ENCODE results near the gene C11orf86. TPM values are rescaled to one million over a fixed set of nuclear protein-coding genes. Genes with fewer than 3 reads are reported as not detected.

The C11orf86 gene
- total and polyA plus RNA-seq, 2 of the 8 experiments (the other 6 are each of a cell fraction or from before 2014, with no cell fraction given): 0.91 to 0.97 TPM

- DNase-seq (ENCODE audit: low read depth in 1 of 2, low spot score in 2 of 2): no peak
- CTCF ChIA-PET (ENCODE audit: partially characterized antibody): interaction anchor here (0.6 to 1.2 kb wide), 3 partner anchors 11 to 127 kb away, joined by 3 to 4 read pairs (median 3); no protein-coding TSS in a partner anchor
Measured at GRCh38 chr11:66969584-66970225, 5.4 kb upstream of the C11orf86 start.

More at GRCh38 chr11:66969584-66970225, 5.4 kb upstream of the C11orf86 start:
- H4K8ac ChIP-seq (ENCODE audit: extremely low read depth, insufficient read depth, low read length): no peak overlapping the region
- no peak for FAIRE-seq
- TF ChIP-seq TAF7 (optimal IDR thresholded peaks at IDR 0.05; ENCODE audit: borderline replicate concordance, low read depth, low read length): no peak
- TF ChIP-seq USF2 (IDR thresholded peaks at IDR 0.05; ENCODE audit: low read length): no peak
- no peak for TF ChIP-seq NRF1 (IDR thresholded peaks at IDR 0.05; ENCODE audit: low read depth, low read length)
- no peak for TF ChIP-seq SIX5 (IDR thresholded peaks at IDR 0.05; ENCODE audit: low read depth, low read length)
- TF ChIP-seq POU5F1 (IDR thresholded peaks at IDR 0.05; ENCODE audit: low read depth, low read length): no peak
- TF ChIP-seq CEBPB (IDR thresholded peaks at IDR 0.05; ENCODE audit: low read depth, low read length): no peak
- no peak for TF ChIP-seq SIN3A (conservative IDR thresholded peaks at IDR 0.05 in 1 of 2, IDR thresholded peaks at IDR 0.05 in 1 of 2; ENCODE audit: low read depth in 1 of 2, low read length in 2 of 2)
- TF ChIP-seq ATF3 (IDR thresholded peaks at IDR 0.05; ENCODE audit: insufficient read depth, low read depth, low read length): no peak
- TF ChIP-seq HDAC2 (IDR thresholded peaks at IDR 0.05; ENCODE audit: borderline replicate concordance in 1 of 2, low read depth in 2 of 2, low read length in 2 of 2): no peak
- no peak for TF ChIP-seq YY1 (IDR thresholded peaks at IDR 0.05; ENCODE audit: low read depth, low read length)
- no peak overlapping the region for H4K91ac ChIP-seq (replicated peaks; ENCODE audit: insufficient read length, low read length)
- H3K18ac ChIP-seq (ENCODE audit: extremely low read depth, low read length): no peak overlapping the region
- H4K5ac ChIP-seq (ENCODE audit: insufficient read length, low read depth, low read length): no peak overlapping the region
- H3K4me3 ChIP-seq (ENCODE audit: extremely low read depth in 1 of 4, insufficient read depth in 2 of 4, low read depth in 3 of 4, low read length in 4 of 4): no peak overlapping the region
- 94% methylated on average over 6 of the region's 6 CpGs; no CpG with 5 or more reads in 1 of the 2 experiments for WGBS, 2 experiments (ENCODE audit: extremely low coverage in 1 of 2, insufficient coverage in 1 of 2, insufficient read length in 1 of 2, insufficient replicate concordance in 2 of 2, low coverage in 1 of 2, low lambda C conversion rate in 2 of 2, missing lambda C conversion rate in 1 of 2)
- H2BK12ac ChIP-seq (ENCODE audit: low read depth, low read length): no peak overlapping the region
- no peak overlapping the region for H3K27ac ChIP-seq (ENCODE audit: low read depth, low read length)
- no peaks in the 10 kb centered on the region; a peak in 1 of 7 replicates for H3K4me1 ChIP-seq (replicated peaks in 1 of 4; ENCODE audit: control insufficient read depth in 3 of 4, insufficient read depth in 4 of 4, low read length in 3 of 4)
- no peak overlapping the region for H3K4ac ChIP-seq (replicated peaks; ENCODE audit: insufficient read length, low read depth, low read length)
- H3K23me2 ChIP-seq (ENCODE audit: low read depth, low read length): no peaks in the 10 kb centered on the region
- H3K56ac ChIP-seq (replicated peaks; ENCODE audit: insufficient read length, low read depth, low read length): no peak overlapping the region
- no peak overlapping the region for H2BK5ac ChIP-seq (ENCODE audit: low read depth, low read length)
- no peaks in the 10 kb centered on the region for H3K79me2 ChIP-seq (ENCODE audit: control insufficient read depth in 1 of 2, insufficient read depth in 2 of 2, low read length in 2 of 2)
- no peaks in the 10 kb centered on the region for H3K9me3 ChIP-seq (ENCODE audit: insufficient read depth in 2 of 2, low read depth in 1 of 2, low read length in 1 of 2)
- POLR2A ChIA-PET (ENCODE audit: partially characterized antibody): interaction anchor here (1.4 to 2.5 kb wide), 2 partner anchors 11 to 428 kb away, joined by 3 to 7 read pairs; partner anchors contain the start of gene PC
- H3K79me1 ChIP-seq (ENCODE audit: low read depth, low read length): no peaks in the 10 kb centered on the region
- no peaks in the 10 kb centered on the region for H3K27me3 ChIP-seq (replicated peaks in 1 of 4; ENCODE audit: control insufficient read depth in 3 of 4, extremely low read depth in 1 of 4, insufficient read depth in 3 of 4, low read length in 3 of 4)
- 0 out of 2 replicates have a peak overlapping the region, but pooled peaks have one; percentile 34 for H2BK15ac ChIP-seq (ENCODE audit: low read length)
- H2BK20ac ChIP-seq (ENCODE audit: low read length): no peak overlapping the region
- H2AFZ ChIP-seq (ENCODE audit: low read length): no peak overlapping the region
- H3K23ac ChIP-seq (ENCODE audit: insufficient read length): no peak overlapping the region
- no peak overlapping the region for H3K9ac ChIP-seq (replicated peaks in 1 of 4; ENCODE audit: extremely low read depth in 1 of 4, low read depth in 3 of 4, low read length in 3 of 4)
- no peaks in the 10 kb centered on the region for H4K20me1 ChIP-seq (replicated peaks in 1 of 2; ENCODE audit: control insufficient read depth in 1 of 2, insufficient read depth in 2 of 2, low read length in 2 of 2)
- no peaks in the 10 kb centered on the region for H3K36me3 ChIP-seq (ENCODE audit: control insufficient read depth in 2 of 4, insufficient read depth in 4 of 4, low read length in 3 of 4)
- no peak overlapping the region for H2AK5ac ChIP-seq (ENCODE audit: low read depth, low read length)
- no peak overlapping the region for H3K4me2 ChIP-seq (ENCODE audit: insufficient read depth in 1 of 2, low read depth in 2 of 2, low read length in 2 of 2)
- H2BK120ac ChIP-seq (replicated peaks; ENCODE audit: low read depth, low read length): no peak overlapping the region
- no peak overlapping the region for H3K14ac ChIP-seq (ENCODE audit: insufficient read length)
